ENCODE measurements around the gene SRPK1. TPM values are rescaled to one million over a fixed set of nuclear protein-coding genes. Genes with fewer than 3 reads are reported as not detected.

Gene SRPK1
- 89.4 TPM for total RNA-seq (2021; ENCODE audit: unreplicated experiment)
- 20.5 and 27.7 TPM in 2 replicates for polyA plus RNA-seq (2012)
- percentile 92 among the genes with signal in this experiment for Bru-seq, nascent RNA
- BruChase-seq, experiment 1, labeled RNA remaining after a 6-hour chase, result percentile 93 among the genes with signal in this experiment
- percentile 96 among the genes with signal in this experiment for BruChase-seq, experiment 2, labeled RNA remaining after a 2-hour chase
- long read RNA-seq, full-length matches to known transcripts, result 144 of 231 reads
- long read RNA-seq, partial matches to known transcripts, result 56 of 231 reads
- long read RNA-seq, other reads (novel, unspliced or antisense), result 31 of 231 reads

GRCh38 chr6:35920793-35921732, at the start of gene SRPK1:
Gene SRPK1 (minus strand): TSS chr6:35921098. CDS start chr6:35921056, 42 bp downstream.
- RAD21 ChIA-PET (ENCODE audit: low non-redundant PET in 1 of 2, low total read pairs in 2 of 2, uncharacterized antibody in 2 of 2, unreplicated experiment in 2 of 2), result no interaction called here
- Histone ChIP-seq H3K4me1 (ENCODE audit: control insufficient read depth in 1 of 2, insufficient read depth in 2 of 2, low read length in 2 of 2) (peaks cover 14 to 30% of the 10 kb centered on the region in 2 experiments), H3K9ac (ENCODE audit: low read length) (peak within 1 kb of the TSS; percentile 96), H4K20me1 (ENCODE audit: insufficient read depth) (peaks cover 3% of the 10 kb centered on the region; the same call in 1 of the 2 replicates), H2AFZ (ENCODE audit: low read depth, low read length, poor library complexity, severe bottlenecking) (peak within 1 kb of the TSS; percentile 63), H3K36me3 (ENCODE audit: control insufficient read depth in 1 of 2, insufficient read depth in 2 of 2, low read length in 2 of 2) (peaks cover 0 to 10% of the 10 kb centered on the region in 2 experiments; a peak in 1 of 4 replicates), H3K9me2 (ENCODE audit: insufficient read depth) (no peaks in the 10 kb centered on the region), H3K4me3 (replicated peaks in 1 of 2; ENCODE audit: low read depth in 1 of 2, low read length in 2 of 2) (peak within 1 kb of the TSS; percentile 78 to 99), H3K27me3 (ENCODE audit: insufficient read depth, low read length) (no peaks in the 10 kb centered on the region), H3K4me2 (ENCODE audit: low read length) (peak within 1 kb of the TSS; percentile 87), H3K27ac (ENCODE audit: low read depth, low read length) (peak within 1 kb of the TSS; percentile 76), H3K79me2 (ENCODE audit: insufficient read depth, low read length) (peaks cover 46% of the 10 kb centered on the region), H3K9me3 (ENCODE audit: control insufficient read depth in 1 of 2, insufficient read depth in 1 of 2, low read depth in 1 of 2, low read length in 2 of 2) (no peaks in the 10 kb centered on the region)
- POLR2A ChIA-PET, result no interaction called here
- intact Hi-C loops (cut with micrococcal nuclease), result no loop called here
- peak; percentile 95 for ATAC-seq
- CTCF ChIA-PET, result no interaction called here
- BruUV-seq (replicated peaks), result TSS peak; percentile 67
- peak; percentile 72 for DNase-seq (ENCODE audit: low read depth, low spot score)
- TF ChIP-seq ELF1 (IDR thresholded peaks at IDR 0.05; ENCODE audit: borderline replicate concordance, low read depth) (no peak), FOSL1 (IDR thresholded peaks at IDR 0.05; ENCODE audit: low read depth) (no peak), SP1 (IDR thresholded peaks at IDR 0.05; ENCODE audit: low read depth) (peak; percentile 49; the same call in 1 of the 2 replicates), TCF7L2 (IDR thresholded peaks at IDR 0.05; ENCODE audit: borderline replicate concordance, extremely low read depth, insufficient read depth, insufficient read length) (no peak), CEBPB (IDR thresholded peaks at IDR 0.05; ENCODE audit: low read depth) (no peak), EGR1 (IDR thresholded peaks at IDR 0.05; ENCODE audit: low read depth) (peak; percentile 88), POLR2AphosphoS5 (IDR thresholded peaks at IDR 0.05; ENCODE audit: low read depth, low read length) (peak; percentile 95), RAD21 (IDR thresholded peaks at IDR 0.05; ENCODE audit: low read depth) (no peak), ZBTB33 (IDR thresholded peaks at IDR 0.05; ENCODE audit: extremely low read depth, insufficient replicate concordance, low read length) (peak; percentile 26), MAX (IDR thresholded peaks at IDR 0.05) (peak; percentile 61), SIN3A (IDR thresholded peaks at IDR 0.05; ENCODE audit: low read depth) (peak; percentile 45; the same call in 1 of the 2 replicates), SRF (IDR thresholded peaks at IDR 0.05; ENCODE audit: low read depth) (no peak), ATF3 (IDR thresholded peaks at IDR 0.05) (no peak), YY1 (IDR thresholded peaks at IDR 0.05; ENCODE audit: extremely low read depth, insufficient replicate concordance, low read depth, low read length) (peak; percentile 74), JUND (IDR thresholded peaks at IDR 0.05) (no peak), EZH2 (IDR thresholded peaks at IDR 0.05) (no peak), ZFX (IDR thresholded peaks at IDR 0.05) (peak; percentile 75), EZH2phosphoT487 (IDR thresholded peaks at IDR 0.05; ENCODE audit: borderline replicate concordance) (no peak), CBX3 (IDR thresholded peaks at IDR 0.05; ENCODE audit: low read depth) (no peak), POLR2A (IDR thresholded peaks at IDR 0.05; ENCODE audit: borderline replicate concordance, extremely low read depth, insufficient read depth, insufficient read length) (peak; percentile 96), REST (IDR thresholded peaks at IDR 0.05; ENCODE audit: low read depth) (no peak)

Data from HCT116 (cell line).